GM23248 (cell line): ENCODE measurements around the gene FAM114A1. TPM values are rescaled to one million over a fixed set of nuclear protein-coding genes. Genes with fewer than 3 reads are reported as not detected.

Source experiments
- DNase-seq: peaks from one replicate; pipeline ENCODE4 v3.0.0-alpha.2; 2015
- H2AFZ ChIP-seq: fragments of 200-600 bp; sonication (generic); 2 replicates; pipeline ENCODE4 v1.6.1; 2016; ENCODE audit warnings: antibody characterized with exemption
- H3F3A ChIP-seq: fragments of 200-600 bp; sonication (generic); 2 replicates; pipeline ENCODE4 v1.6.1; 2016; ENCODE audit warnings: mild to moderate bottlenecking, antibody characterized with exemption, mixed run types; ENCODE audit not compliant: insufficient read depth
- H3K27ac ChIP-seq: fragments of 200-600 bp; sonication (generic); 2 replicates; pipeline ENCODE4 v1.5.1; 2016; ENCODE audit warnings: mild to moderate bottlenecking
- H3K27me3 ChIP-seq: fragments of 200-600 bp; sonication (generic); replicated peaks from 2 replicates; pipeline ENCODE4 v1.6.1; 2016; ENCODE audit warnings: mild to moderate bottlenecking; ENCODE audit not compliant: insufficient read depth
- H3K36me3 ChIP-seq: fragments of 200-600 bp; sonication (generic); 2 replicates; pipeline ENCODE4 v1.6.1; 2016; ENCODE audit warnings: low read depth, mild to moderate bottlenecking
- H3K4me1 ChIP-seq: fragments of 200-600 bp; sonication (generic); 2 replicates; pipeline ENCODE4 v1.6.1; 2016; ENCODE audit warnings: mild to moderate bottlenecking; ENCODE audit not compliant: insufficient read depth
- H3K4me2 ChIP-seq: fragments of 200-600 bp; sonication (generic); one replicate; pipeline ENCODE4 v1.6.1; 2016; ENCODE audit warnings: mild to moderate bottlenecking; ENCODE audit not compliant: unreplicated experiment
- H3K4me3 ChIP-seq: fragments of 200-600 bp; sonication (generic); 2 replicates; pipeline ENCODE4 v1.5.1; 2016; ENCODE audit warnings: mild to moderate bottlenecking
- H3K79me2 ChIP-seq: fragments of 200-600 bp; sonication (generic); 2 replicates; pipeline ENCODE4 v1.6.1; 2016; ENCODE audit warnings: mild to moderate bottlenecking; ENCODE audit not compliant: insufficient read depth
- H3K9ac ChIP-seq: fragments of 200-600 bp; sonication (generic); 2 replicates; pipeline ENCODE4 v1.6.1; 2016; ENCODE audit warnings: mild to moderate bottlenecking
- H3K9me2 ChIP-seq: fragments of 200-600 bp; sonication (generic); 2 replicates; pipeline ENCODE4 v1.6.1; 2016; ENCODE audit warnings: mixed run types, mild to moderate bottlenecking, moderate library complexity; ENCODE audit not compliant: insufficient read depth
- H3K9me3 ChIP-seq: fragments of 200-600 bp; sonication (generic); one replicate; pipeline ENCODE4 v1.6.1; 2017; ENCODE audit warnings: low read depth
- H4K20me1 ChIP-seq: fragments of 200-600 bp; sonication (generic); 2 replicates; pipeline ENCODE4 v1.6.0; 2016; ENCODE audit not compliant: insufficient read depth
- EZH2 ChIP-seq: fragments of 200-600 bp; sonication (generic); IDR thresholded peaks from 2 replicates; pipeline ENCODE4 v1.6.1; 2018; ENCODE audit warnings: antibody characterized with exemption, mild to moderate bottlenecking; ENCODE audit not compliant: insufficient read depth, poor library complexity, severe bottlenecking
- EZH2phosphoT487 ChIP-seq: fragments of 200-600 bp; sonication (generic); IDR thresholded peaks from 2 replicates; pipeline ENCODE4 v1.6.1; 2018; ENCODE audit warnings: antibody characterized with exemption, moderate library complexity, mild to moderate bottlenecking, low read depth; ENCODE audit not compliant: insufficient read depth
- WGBS, 2 experiments: methylation state at CpG; one replicate each; pipeline ENCODE4 v1.1.6; 2015 to 2017; ENCODE audit warnings: low lambda C conversion rate in 2 of 2, low coverage in 1 of 2; ENCODE audit errors: missing lambda C conversion rate in 2 of 2; 5-methylcytosine and 5-hydroxymethylcytosine counted together
- in situ Hi-C: fragments of 300-500 bp; cut with MboI; formaldehyde crosslinking; loops from 2 replicates; pipeline ENCODE4 v1.15.0; 2020
- polyA plus RNA-seq: library from polyadenylated mRNA; unstranded; fragments of >200 nt; fragmentation: Nextera tagmentation; extraction: Ambion mirVana; gene quantifications from 2 replicates; pipeline ENCODE4 v1.2.1, GENCODE V29; 2016
- total RNA-seq: library from RNA; depleted of rRNA; stranded (reverse); fragments of >200 nt; shearing (Covaris generic); gene quantifications from 2 replicates; pipeline ENCODE4 v1.2.3, GENCODE V29; 2014

The FAM114A1 gene
- total and polyA plus RNA-seq, 2 experiments from 2014 or later: 237 to 318 TPM

- WGBS, 2 experiments: 1% methylated on average over 27 to 28 of the region's 30 CpGs
- peak; percentile 72 for DNase-seq
- Histone ChIP-seq H3K9me2 (no peaks in the 10 kb centered on the region), H3K36me3 (peaks cover 7% of the 10 kb centered on the region; the same call in 1 of the 2 replicates), H3F3A (peaks cover 41% of the 10 kb centered on the region), H3K4me3 (peak overlapping the region; percentile 90), H3K4me1 (peaks cover 50% of the 10 kb centered on the region), H3K4me2 (peak overlapping the region; percentile 97), H3K27me3 (no peaks in the 10 kb centered on the region), H4K20me1 (peaks cover 6% of the 10 kb centered on the region; the same call in 1 of the 2 replicates), H3K79me2 (peaks cover 56% of the 10 kb centered on the region), H3K9me3 (no peaks in the 10 kb centered on the region), H2AFZ (no peak overlapping the region), H3K9ac (peak overlapping the region; percentile 100), H3K27ac (peak overlapping the region; percentile 97)
- TF ChIP-seq EZH2 (no peak), EZH2phosphoT487 (no peak)
- in situ Hi-C loops: no loop called here
Observed at GRCh38 chr4:38868059-38868960, 704 bp downstream of the FAM114A1 start.

- peaks cover 9% of the 10 kb centered on the region; the same call in 1 of the 2 replicates for H4K20me1 ChIP-seq
- H3K9me3 ChIP-seq: no peaks in the 10 kb centered on the region
- WGBS, 2 experiments: 36 to 40% methylated on average over 2 of the region's 2 CpGs
- H3K4me3 ChIP-seq: peak overlapping the region; percentile 90
- no peak overlapping the region for H2AFZ ChIP-seq
- peaks cover 10% of the 10 kb centered on the region; the same call in 1 of the 2 replicates for H3K36me3 ChIP-seq
- no peaks in the 10 kb centered on the region for H3K27me3 ChIP-seq
- H3K4me1 ChIP-seq: peaks cover 59% of the 10 kb centered on the region
- peaks cover 44% of the 10 kb centered on the region for H3F3A ChIP-seq
- H3K4me2 ChIP-seq: peak overlapping the region; percentile 97
- in situ Hi-C loops: no loop called here
- peak overlapping the region; percentile 97 for H3K27ac ChIP-seq
- peaks cover 68% of the 10 kb centered on the region for H3K79me2 ChIP-seq
- peak; percentile 68 for DNase-seq
- H3K9ac ChIP-seq: peak overlapping the region; percentile 100
- no peak for TF ChIP-seq EZH2phosphoT487
- no peak for TF ChIP-seq EZH2
- no peaks in the 10 kb centered on the region for H3K9me2 ChIP-seq
Observed at GRCh38 chr4:38869511-38869910, 1.9 kb downstream of the FAM114A1 start.

- H3K4me2 ChIP-seq: peak overlapping the region; percentile 97
- in situ Hi-C loops: no loop called here
Observed at GRCh38 chr4:38870098-38870808, 2.6 kb downstream of the FAM114A1 start.

GRCh38 chr4:38871593-38871992, 4.0 kb downstream of the FAM114A1 start:
- H3K27me3 ChIP-seq: no peaks in the 10 kb centered on the region
- H3K4me3 ChIP-seq: no peak overlapping the region
- peak overlapping the region; percentile 12 for H3K9ac ChIP-seq
- TF ChIP-seq EZH2 (no peak), EZH2phosphoT487 (no peak)
- peaks cover 10% of the 10 kb centered on the region; the same call in 1 of the 2 replicates for H3K36me3 ChIP-seq
- H3K4me1 ChIP-seq: peaks cover 63% of the 10 kb centered on the region
- H4K20me1 ChIP-seq: peaks cover 24% of the 10 kb centered on the region; the same call in 1 of the 2 replicates
- peak overlapping the region; percentile 97 for H3K27ac ChIP-seq
- peak; percentile 57 for DNase-seq
- H3K4me2 ChIP-seq: peak overlapping the region; percentile 97
- in situ Hi-C loops: no loop called here
- H3F3A ChIP-seq: peaks cover 44% of the 10 kb centered on the region
- no peaks in the 10 kb centered on the region for H3K9me3 ChIP-seq
- peaks cover 89% of the 10 kb centered on the region for H3K79me2 ChIP-seq
- WGBS, 2 experiments: 10 to 11% methylated on average over 1 of the region's 1 CpG
- H2AFZ ChIP-seq: no peak overlapping the region
- no peaks in the 10 kb centered on the region for H3K9me2 ChIP-seq

More at GRCh38 chr4:38870098-38870808, 2.6 kb downstream of the FAM114A1 start:
- peak overlapping the region; percentile 97 for H3K27ac ChIP-seq
- no peaks in the 10 kb centered on the region for H3K9me3 ChIP-seq
- WGBS, 2 experiments: 30 to 32% methylated on average over 7 of the region's 7 CpGs
- H3K4me3 ChIP-seq: peak overlapping the region; percentile 90; the same call in 1 of the 2 replicates
- H3K9me2 ChIP-seq: no peaks in the 10 kb centered on the region
- H3K4me1 ChIP-seq: peaks cover 63% of the 10 kb centered on the region
- H3F3A ChIP-seq: peaks cover 44% of the 10 kb centered on the region
- TF ChIP-seq EZH2phosphoT487: no peak
- no peak for TF ChIP-seq EZH2
- H3K9ac ChIP-seq: peak overlapping the region; percentile 100
- DNase-seq: peak; percentile 57
- H3K27me3 ChIP-seq: no peaks in the 10 kb centered on the region
- H3K79me2 ChIP-seq: peaks cover 75% of the 10 kb centered on the region
- H3K36me3 ChIP-seq: peaks cover 10% of the 10 kb centered on the region; the same call in 1 of the 2 replicates
- H2AFZ ChIP-seq: no peak overlapping the region
- peaks cover 15% of the 10 kb centered on the region; the same call in 1 of the 2 replicates for H4K20me1 ChIP-seq
